Measurements from ENCODE around the gene ELMOD1.
A peak's percentile ranks its signal among the peaks of the same experiment; 100 is the strongest.
"Not testable (repeated sequence)": the region's sequence is repeated elsewhere in the genome, so short reads cannot be mapped to it uniquely, and the experiment has no call there.

The ELMOD1 gene

DNA sequence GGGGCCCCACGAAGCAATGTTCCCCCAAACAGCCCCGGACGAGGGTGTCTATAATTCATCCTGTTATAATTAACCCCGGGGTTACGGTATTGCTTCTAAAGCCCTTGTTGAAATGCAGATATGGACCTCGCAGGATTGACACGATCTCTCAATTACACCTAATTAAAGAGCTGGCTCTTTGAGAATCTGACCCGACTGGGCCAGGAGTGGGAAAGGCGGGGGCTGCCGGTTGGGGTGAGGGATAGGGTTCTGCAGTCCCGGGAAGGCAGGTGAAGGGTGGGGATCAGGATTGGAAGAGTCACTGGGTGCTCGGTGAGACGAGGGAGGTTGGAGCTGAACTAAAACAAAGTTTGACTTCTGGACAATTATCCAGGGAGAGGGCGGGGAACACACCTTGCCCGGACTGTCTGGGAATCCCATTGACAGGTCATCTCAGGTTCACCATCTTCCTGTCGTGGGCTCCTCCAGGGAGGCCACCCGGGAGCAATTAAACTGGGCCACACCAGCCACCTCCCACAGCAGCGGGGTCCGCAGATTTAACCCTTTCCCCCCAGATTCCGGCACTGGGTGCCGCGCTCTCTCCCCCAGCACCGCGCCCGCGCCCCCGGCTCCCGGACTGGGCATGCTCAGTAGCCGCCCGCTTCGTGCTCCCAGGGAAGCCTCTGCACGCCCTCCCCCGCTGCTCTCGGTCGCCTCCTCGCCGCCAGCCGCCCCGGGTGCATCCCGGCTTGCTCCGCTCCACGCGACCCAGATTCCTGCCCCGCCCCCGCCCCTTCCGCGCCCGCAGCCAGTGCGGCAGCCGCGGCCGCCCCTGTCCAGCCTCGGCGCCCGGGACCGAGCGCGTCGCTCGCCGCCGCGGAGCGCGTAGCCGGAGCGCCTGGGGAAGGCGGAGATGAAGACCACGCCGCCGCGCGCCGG lies at the start of gene ELMOD1:
TSS of gene ELMOD1 (plus strand) at position 688 of the 918 bp plus-strand sequence. CDS start 27,043 bp downstream, outside the sequence.
- peak; percentile 34 for DNase-seq (ENCODE audit: low spot score)

DNA sequence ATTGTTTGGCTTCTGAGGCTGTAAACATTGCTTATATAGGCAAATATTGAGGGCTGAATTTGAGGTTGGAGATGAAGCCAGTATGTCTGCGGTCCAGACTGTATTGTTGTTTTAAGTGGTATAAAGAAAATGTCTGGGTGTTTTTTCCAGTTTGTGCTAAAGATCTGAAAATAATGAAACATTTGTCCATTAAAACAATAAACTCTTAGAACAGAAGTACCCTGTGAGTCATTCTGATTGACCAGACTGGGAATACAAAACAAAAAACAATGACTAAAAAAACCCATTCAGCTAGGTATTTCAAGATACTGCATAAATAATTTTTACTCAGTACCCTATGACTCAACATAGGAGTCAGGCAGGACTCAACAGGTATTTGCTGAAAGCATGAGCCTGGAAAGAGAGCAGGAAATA lies 45.8 kb upstream of the ELMOD1 start:
- DNase-seq (ENCODE audit: low spot score) = no peak

GRCh38 chr11:107547961-107548360 lies 43.0 kb upstream of the ELMOD1 start:
- peak; percentile 8 for DNase-seq (ENCODE audit: low spot score)

DNA sequence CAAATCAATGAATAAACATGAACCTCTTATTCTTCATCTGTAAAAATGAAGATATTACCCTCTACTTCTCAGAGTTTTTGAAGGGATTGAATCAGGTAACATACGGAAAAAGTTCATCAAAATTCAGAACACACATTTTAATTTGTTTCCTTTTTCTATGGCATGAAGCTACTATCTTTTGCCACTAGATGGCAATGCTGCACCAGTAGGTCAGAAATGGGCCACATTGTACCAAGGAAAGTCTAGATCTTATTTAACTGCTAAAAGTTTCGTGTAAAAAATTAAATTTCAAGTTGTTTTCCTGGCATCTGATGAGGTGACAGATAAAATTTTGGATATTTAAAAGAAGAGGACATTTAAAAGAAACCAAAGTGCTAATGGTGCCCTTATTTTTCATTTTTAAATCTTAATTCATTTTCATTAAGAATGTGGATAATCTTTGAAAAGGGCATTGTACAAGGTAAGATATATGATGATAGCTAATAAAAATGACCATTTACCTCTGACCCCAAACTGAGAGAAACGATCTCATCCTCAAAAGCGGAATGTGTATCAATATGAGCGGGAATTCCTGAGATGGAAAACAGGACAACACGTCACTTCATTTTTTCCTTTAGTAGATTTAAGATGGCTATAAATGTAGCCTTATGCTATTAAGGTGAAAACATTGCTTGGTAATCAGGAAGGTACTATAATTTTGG lies 41.5 kb upstream of the ELMOD1 start:
- DNase-seq (ENCODE audit: low spot score) = peak; percentile 56

DNA sequence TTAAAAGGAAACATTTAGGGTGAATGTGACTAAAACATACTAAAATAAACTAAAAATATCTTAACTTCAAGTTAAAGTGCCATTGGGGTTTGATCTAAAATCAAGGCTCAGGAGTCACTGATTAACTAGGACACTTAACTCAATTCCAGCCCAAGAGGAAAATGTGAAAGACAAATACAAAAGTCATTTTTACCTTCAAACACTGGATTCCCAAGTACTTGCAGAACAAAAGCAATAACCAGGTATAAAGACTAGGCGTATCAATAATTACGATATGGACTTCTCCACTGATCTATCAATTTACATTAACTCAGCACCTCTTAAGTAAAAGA lies 41.0 kb upstream of the ELMOD1 start:
- no peak for DNase-seq (ENCODE audit: low spot score)

- DNase-seq (ENCODE audit: low spot score) = no peak
Observed at GRCh38 chr11:107550304-107550703, 40.6 kb upstream of the ELMOD1 start.

DNA sequence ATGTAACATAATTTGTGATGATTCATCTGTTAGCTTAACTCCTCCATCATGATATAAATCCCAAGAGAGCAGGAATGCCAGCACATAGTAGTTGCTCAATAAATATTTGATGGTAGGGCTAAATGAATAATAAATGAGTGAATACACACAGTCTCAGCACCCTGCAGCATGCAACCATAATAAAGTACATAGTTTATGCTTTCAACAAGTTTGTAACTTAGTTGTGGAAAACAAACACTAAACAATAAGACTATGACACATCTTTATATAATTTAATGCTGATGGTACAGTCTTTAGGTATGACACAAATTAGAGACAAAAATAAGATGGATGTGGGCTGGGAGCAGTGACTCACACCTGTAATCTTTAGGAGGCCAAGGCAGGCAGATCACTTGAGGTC lies 29.3 kb upstream of the ELMOD1 start:
- DNase-seq (ENCODE audit: low spot score) = no peak

GRCh38 chr11:107562647-107563208 lies 28.2 kb upstream of the ELMOD1 start:
- DNase-seq (ENCODE audit: low spot score) = no peak

GRCh38 chr11:107563702-107564101 lies 27.2 kb upstream of the ELMOD1 start:
- DNase-seq (ENCODE audit: low spot score) = peak; percentile 72

- no peak for DNase-seq (ENCODE audit: low spot score)
Observed at GRCh38 chr11:107564877-107565218, 26.1 kb upstream of the ELMOD1 start.

DNA sequence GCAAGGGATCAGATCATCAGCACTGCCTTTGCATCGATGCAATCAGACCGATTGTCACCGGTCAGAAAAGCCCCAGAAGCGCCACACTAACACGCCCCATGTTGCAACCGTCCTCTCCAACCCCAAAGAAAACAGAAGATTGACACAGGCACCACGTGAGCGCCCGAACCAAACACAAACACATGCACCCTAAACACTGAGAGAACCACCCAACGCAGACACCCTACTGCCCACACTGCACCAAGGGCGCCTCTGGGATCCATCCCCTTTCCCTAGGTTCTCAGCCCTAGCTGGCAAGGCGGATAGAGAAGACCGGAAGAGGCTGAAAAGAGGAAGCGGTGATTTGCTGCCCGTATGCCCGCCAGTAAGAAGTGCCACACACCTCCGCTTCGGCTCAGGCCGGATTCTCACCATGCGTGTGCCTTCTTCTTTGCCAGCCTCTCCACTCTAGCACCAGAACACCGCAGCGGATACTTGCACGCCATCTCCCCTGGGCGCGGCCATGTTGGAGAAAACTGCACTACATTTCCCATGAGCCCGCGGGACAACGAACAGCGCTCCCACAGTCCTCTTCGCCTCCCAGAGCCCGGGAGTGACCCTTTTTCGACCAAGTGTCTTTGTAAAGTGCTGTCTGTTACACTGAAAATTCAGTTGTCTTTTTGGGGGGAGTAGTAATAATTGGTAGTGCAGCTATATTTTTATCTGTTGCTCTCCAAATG lies 25.6 kb upstream of the ELMOD1 start, which contains the start of gene ALKBH8:
TSS of gene ALKBH8 (minus strand) at position 517 of the 719 bp plus-strand sequence. CDS start 4,842 bp downstream, outside the sequence.
- DNase-seq (ENCODE audit: low spot score) = peak; percentile 87

- not testable (repeated sequence) for DNase-seq (ENCODE audit: low spot score)
Observed at GRCh38 chr11:107565955-107566501, 24.9 kb upstream of the ELMOD1 start.

- DNase-seq (ENCODE audit: low spot score) = no peak
Observed at GRCh38 chr11:107566569-107566968, 24.4 kb upstream of the ELMOD1 start.

DNA sequence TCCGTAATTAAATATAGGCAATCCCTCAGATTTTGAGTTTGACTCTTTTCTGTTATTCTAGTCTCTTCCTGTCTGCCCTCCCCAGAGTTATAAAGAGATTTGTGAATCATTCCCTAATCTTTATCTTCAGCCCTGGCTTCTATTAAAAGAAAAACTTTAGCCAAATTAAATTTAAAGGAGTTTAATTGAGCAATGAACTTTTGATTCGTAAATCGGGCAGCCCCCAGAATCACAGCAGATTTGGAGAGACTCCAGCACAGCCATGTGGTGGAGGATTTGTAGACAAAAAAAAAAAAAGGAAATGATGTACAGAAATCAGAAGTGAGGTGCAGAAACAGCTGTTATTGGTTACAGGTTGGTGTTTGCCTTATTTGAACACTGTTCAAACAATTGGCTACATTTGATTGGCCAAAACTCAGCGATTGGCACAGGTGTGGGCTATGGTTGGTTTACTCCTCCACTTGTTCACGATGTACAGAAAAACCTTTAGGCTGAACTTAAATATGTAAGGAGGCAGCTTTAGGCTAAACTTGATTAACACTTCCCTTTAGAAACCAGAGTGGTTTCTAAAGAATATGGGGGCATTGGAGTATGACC lies 23.1 kb upstream of the ELMOD1 start:
- no peak for DNase-seq (ENCODE audit: low spot score)

DNA sequence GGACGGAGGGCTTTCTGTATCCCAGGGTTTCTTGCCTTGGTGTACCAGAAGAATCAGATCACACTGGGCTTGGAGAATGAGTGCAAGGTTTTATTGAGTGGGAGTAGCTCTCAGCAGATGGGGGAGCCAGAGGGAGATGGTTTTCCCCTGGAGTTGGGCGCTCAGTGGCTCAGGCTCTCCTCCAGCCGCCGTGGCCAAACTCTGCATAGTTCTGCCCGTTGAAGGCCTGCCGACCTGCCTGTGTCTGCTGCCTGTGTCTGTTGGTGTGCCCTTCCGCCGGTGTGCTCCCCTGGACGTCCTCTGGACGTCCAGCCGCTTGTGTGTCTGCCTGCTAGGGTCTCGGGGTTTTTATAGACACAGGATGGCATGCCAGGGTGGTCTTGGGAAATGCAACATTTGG lies 20.9 kb upstream of the ELMOD1 start:
- DNase-seq (ENCODE audit: low spot score) = no peak

DNA sequence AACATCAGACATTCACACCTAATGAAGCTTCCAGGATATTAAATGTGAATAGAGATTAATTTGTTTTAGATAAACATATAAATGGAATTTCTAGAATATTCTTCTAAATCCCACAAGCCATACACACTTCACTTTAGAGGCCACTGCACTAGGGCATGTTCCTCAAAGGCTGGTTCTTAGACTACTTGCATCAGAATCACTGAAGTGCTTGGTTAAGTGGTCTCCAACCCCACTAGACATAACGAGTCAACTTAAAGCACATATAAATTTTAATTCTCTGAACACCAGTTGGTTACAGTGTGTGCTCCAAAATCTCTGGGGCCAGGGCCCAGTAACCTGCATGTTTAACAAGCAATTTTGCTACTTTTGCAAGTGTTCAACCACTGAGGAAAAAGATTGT lies 17.5 kb upstream of the ELMOD1 start:
- DNase-seq (ENCODE audit: low spot score) = no peak

- peak; percentile 65 for DNase-seq (ENCODE audit: low spot score)
Observed at GRCh38 chr11:107576497-107577345, 14.2 kb upstream of the ELMOD1 start.

GRCh38 chr11:107577346-107577711 lies 13.6 kb upstream of the ELMOD1 start:
- no peak for DNase-seq (ENCODE audit: low spot score)

DNA sequence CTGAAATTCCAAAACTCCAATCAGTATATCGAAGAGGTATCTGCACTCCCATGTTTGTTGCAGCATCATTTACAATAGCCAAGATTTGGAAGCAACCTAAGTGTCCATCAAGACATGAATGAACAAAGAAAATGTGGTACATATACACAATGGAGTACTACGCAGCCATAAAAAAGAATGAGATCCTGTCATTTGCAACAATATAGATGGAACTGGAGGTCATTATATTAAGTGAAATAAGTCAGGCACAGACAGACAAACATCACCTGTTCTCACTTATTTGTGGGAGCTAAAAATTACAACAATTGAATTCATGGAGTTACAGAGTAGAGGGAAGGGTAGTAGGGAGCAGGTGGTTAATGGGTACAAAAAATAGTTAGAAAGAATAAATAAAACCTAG lies 11.8 kb upstream of the ELMOD1 start:
- DNase-seq (ENCODE audit: low spot score) = not testable (repeated sequence)

DNA sequence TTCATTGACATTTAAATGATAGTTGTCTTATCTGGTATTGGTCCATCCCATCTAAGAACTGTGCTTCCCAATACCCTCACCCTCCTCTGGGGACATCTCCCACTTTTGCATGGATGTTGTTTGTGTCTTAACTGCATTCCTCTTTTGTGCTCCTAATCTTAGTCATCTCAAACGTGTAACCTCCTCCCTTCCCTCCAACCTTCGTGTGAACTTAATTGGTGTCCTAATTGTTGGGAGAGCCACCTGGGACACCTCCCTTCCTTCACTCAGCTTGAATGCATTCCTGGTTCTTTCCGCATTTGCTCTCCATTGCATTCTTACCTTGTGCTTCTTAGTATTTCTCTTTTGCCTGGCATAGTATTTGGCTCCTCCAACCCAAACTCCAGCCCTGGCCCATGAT lies 9.8 kb upstream of the ELMOD1 start:
- DNase-seq (ENCODE audit: low spot score) = no peak
